GM10248 (cell line): ENCODE results near the gene MVD.
A peak's percentile ranks its signal among the peaks of the same experiment; 100 is the strongest.

ENCODE experiments used
- CTCF ChIA-PET: fragments of 300-600 bp; sonication (Branson Sonifier 250); formaldehyde crosslinking; extraction: SDS; loops from one replicate; lab custom pipeline; 2021; ENCODE audit warnings: antibody characterized with exemption; lab: Yijun Ruan, JAX
- POLR2A ChIA-PET: fragments of 350-650 bp; sonication (Branson Sonifier 250); formaldehyde crosslinking; extraction: SDS; loops from one replicate; lab custom pipeline; 2020; ENCODE audit warnings: antibody characterized with exemption; lab: Yijun Ruan, JAX
- DNase-seq: peaks from one replicate; pipeline ENCODE4 v3.0.0; 2012; ENCODE audit errors: extremely low spot score
- CTCF ChIP-seq: IDR thresholded peaks from 2 replicates; pipeline ENCODE4 v1.5.1; 2012; ENCODE audit warnings: mild to moderate bottlenecking, low read depth; ENCODE audit errors: extremely low read depth, missing control alignments, control extremely low read depth

The MVD gene

GRCh38 chr16:88697831-88698615 lies 35.1 kb upstream of the MVD start:
- DNase-seq, result no peak
- ChIA-PET POLR2A (no interaction called here), CTCF (interaction anchor here (1.2 to 1.3 kb wide), 2 partner anchors 11 to 18 kb away, joined by 3 to 4 read pairs; no protein-coding TSS in a partner anchor)
- TF ChIP-seq CTCF, result peak; percentile 18

- CTCF ChIA-PET, result interaction anchor here (1.3 kb wide), 1 partner anchor 10 kb away, joined by 4 read pairs; no protein-coding TSS in a partner anchor
- DNase-seq, result no peak
- POLR2A ChIA-PET, result no interaction called here
- TF ChIP-seq CTCF, result no peak
These were observed 34.4 kb upstream of the MVD start for GRCh38 chr16:88697116-88697830.

GRCh38 chr16:88696441-88696840 lies 33.5 kb upstream of the MVD start:
- POLR2A ChIA-PET, result no interaction called here
- CTCF ChIA-PET, result no interaction called here

GRCh38 chr16:88695753-88696152 lies 32.9 kb upstream of the MVD start:
- TF ChIP-seq CTCF, result no peak
- ChIA-PET POLR2A (no interaction called here), CTCF (no interaction called here)
- DNase-seq, result no peak

More at GRCh38 chr16:88696441-88696840, 33.5 kb upstream of the MVD start:
- no peak for DNase-seq
- no peak for TF ChIP-seq CTCF

DNA sequence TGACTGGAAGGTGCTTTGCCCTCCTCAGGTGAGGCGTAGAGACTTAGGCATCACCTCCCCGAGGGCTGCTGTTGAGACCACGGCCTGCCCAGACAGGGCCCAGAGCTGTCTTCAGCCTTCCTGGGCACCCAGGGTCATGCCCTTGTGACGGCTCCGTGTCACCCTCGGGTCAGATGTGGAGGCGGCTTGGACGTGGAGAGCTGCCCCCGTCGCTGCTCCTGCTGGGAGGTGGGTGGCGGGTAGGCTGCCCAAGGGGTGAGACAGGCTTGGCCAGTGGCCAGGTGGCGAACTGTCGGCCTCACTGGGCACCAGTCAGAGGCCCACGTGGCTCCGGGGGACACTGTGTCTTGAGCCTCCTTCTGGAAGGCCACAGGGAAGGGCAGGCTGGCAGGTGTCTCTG lies 32.3 kb upstream of the MVD start:
- DNase-seq, result no peak
- TF ChIP-seq CTCF, result no peak
- ChIA-PET POLR2A (no interaction called here), CTCF (no interaction called here)

GRCh38 chr16:88694221-88695087 lies 31.6 kb upstream of the MVD start:
- ChIA-PET POLR2A (no interaction called here), CTCF (no interaction called here)
- TF ChIP-seq CTCF, result no peak
- DNase-seq, result no peak
